DOHH2 (cell line): ENCODE measurements around the gene CCNI2.

ENCODE experiments used
- CTCF ChIP-seq: fragments of 200-600 bp; sonication (generic); IDR thresholded peaks from one replicate; pipeline ENCODE4 v1.5.1; 2014; ENCODE audit warnings: antibody characterized with exemption, mild to moderate bottlenecking, low read depth, low read length; ENCODE audit not compliant: poor library complexity, severe bottlenecking
- EZH2phosphoT487 ChIP-seq: fragments of 200-600 bp; sonication (generic); IDR thresholded peaks from 2 replicates; pipeline ENCODE4 v1.6.1; 2017; ENCODE audit warnings: borderline replicate concordance, mild to moderate bottlenecking, antibody characterized with exemption, low read length, moderate library complexity, mixed read lengths

- TF ChIP-seq CTCF (no peak), EZH2phosphoT487 (no peak)
These were observed 4.2 kb downstream of the CCNI2 start for GRCh38 chr5:132751444-132751843.
